ENCODE data around the gene NSMF. TPM values are rescaled to one million over a fixed set of nuclear protein-coding genes. Genes with fewer than 3 reads are reported as not detected.

The NSMF gene
- total and polyA plus RNA-seq, 5 experiments from 2014 or later = 7.7 to 19.3 (median 14.7) TPM

GRCh38 chr9:137427454-137428310, 31.5 kb downstream of the NSMF start:
- Mint-ChIP-seq H3K4me3 (no peak overlapping the region), H3K27me3 (no peaks in the 10 kb centered on the region), H3K4me1 (peaks cover 0 to 7% (median 6%) of the 10 kb centered on the region in 4 donors), H3K36me3 (no peaks in the 10 kb centered on the region), H3K9me3 (no peaks in the 10 kb centered on the region), H3K27ac (no peak overlapping the region)
- no peak for ATAC-seq
- POLR2A ChIA-PET = interaction anchor here (0.5 to 1.2 kb wide), 2 partner anchors 125 to 165 kb away, joined by 3 to 4 read pairs; partner anchors contain the start of gene NRARP
- DNase-seq = no peak

- Mint-ChIP-seq H3K27ac (no peak overlapping the region), H3K27me3 (no peaks in the 10 kb centered on the region), H3K4me3 (peak overlapping the region in 2 of 10 donors; percentile 22 to 45), H3K36me3 (no peaks in the 10 kb centered on the region), H3K9me3 (no peaks in the 10 kb centered on the region), H3K4me1 (peaks cover 0 to 17% (median 10%) of the 10 kb centered on the region in 4 donors)
- ATAC-seq (no peak), DNase-seq (peak in 1 of 10 donors; percentile 57)
- POLR2A ChIA-PET = no interaction called here
Measured at GRCh38 chr9:137426018-137426681, 33.0 kb downstream of the NSMF start.

- peak; percentile 3 to 69 for ATAC-seq
Measured at GRCh38 chr9:137423514-137424291, 35.4 kb downstream of the NSMF start.

DNA sequence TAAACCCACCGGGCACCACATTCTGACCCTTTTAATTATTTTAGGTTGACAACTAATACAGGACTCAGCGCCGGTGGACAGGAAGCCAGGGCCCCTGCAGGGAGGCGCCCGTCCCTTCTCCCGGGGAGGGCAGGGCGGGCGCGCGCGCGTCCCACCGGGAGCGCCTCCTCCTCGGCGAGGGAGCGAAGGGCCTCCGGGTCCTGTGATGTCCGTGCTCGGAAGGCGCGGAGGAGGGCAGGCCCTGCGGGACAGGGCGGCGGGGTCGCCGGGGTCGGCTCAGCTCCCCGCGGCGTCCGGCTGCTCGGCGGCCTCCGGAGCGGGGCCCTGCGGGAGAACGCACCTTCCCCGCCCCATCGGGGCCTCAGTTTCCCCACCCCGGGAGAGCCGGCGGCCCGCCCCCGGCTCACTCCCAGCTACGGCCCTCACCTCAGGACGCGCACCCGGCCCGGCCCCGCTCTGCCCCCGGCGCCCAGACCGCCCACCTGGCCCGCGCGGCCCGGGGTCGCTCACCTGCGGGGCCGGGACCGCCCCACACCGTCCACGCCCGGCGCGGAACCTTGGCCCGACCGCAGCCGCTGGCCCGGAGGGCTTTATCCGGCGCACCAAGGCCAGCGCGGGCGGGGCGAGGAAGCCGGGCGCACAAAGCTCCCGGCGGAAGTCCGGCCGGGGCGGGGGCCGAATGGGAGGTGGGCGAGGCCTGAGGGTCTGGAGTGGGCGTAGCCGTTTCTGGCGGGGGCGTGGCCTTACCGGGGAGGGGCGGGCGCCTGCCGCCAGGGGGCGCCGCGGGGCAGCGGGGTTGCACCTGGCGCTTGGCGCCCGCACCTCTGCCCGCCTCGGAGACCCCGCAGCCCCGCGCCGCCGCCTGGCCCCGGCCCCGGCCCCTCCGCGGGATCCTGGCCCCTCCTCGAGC, 36.3 kb downstream of the NSMF start, which contains the start of the genes EXD3 and NOXA1:
EXD3 (minus strand) TSS at position 559 of the 910 bp plus-strand sequence. CDS start 27,805 bp downstream, outside the sequence.
NOXA1 (plus strand) TSS at position 790 of the 910 bp plus-strand sequence. CDS start 137 bp downstream, outside the sequence.
- ATAC-seq (peak; percentile 83 to 89), DNase-seq (peak; percentile 85 to 98 (median 93))
- no peaks in the 10 kb centered on the region for H3K27me3 Mint-ChIP-seq
- no peaks in the 10 kb centered on the region for H3K9me3 Mint-ChIP-seq
- POLR2A ChIA-PET = interaction anchor here (0.6 to 2.5 kb wide), 19 partner anchors 10 to 186 kb away, joined by 3 to 26 read pairs (median 4); partner anchors contain the start of genes MRPL41, NELFB, NRARP and NSMF
- H3K4me3 Mint-ChIP-seq = peak within 1 kb of the TSS; percentile 70 to 91 (median 82)
- no peaks in the 10 kb centered on the region for H3K36me3 Mint-ChIP-seq
- H3K27ac Mint-ChIP-seq = peak within 1 kb of the TSS; percentile 48 to 87 (median 76)
- H3K4me1 Mint-ChIP-seq = peaks cover 0 to 20% (median 11%) of the 10 kb centered on the region in 4 donors

More at GRCh38 chr9:137423514-137424291, 35.4 kb downstream of the NSMF start:
- DNase-seq = peak in 1 of 10 donors; percentile 63
- Mint-ChIP-seq H3K9me3 (no peaks in the 10 kb centered on the region), H3K4me3 (peak overlapping the region in 9 of 10 donors; percentile 63 to 80 (median 77)), H3K36me3 (no peaks in the 10 kb centered on the region), H3K27me3 (no peaks in the 10 kb centered on the region), H3K4me1 (peaks cover 0 to 20% (median 11%) of the 10 kb centered on the region in 4 donors), H3K27ac (peak overlapping the region in 2 of 10 donors; percentile 47 to 78)
- POLR2A ChIA-PET = interaction anchor here (0.6 to 2.5 kb wide), 16 partner anchors 12 to 187 kb away, joined by 3 to 26 read pairs (median 4); partner anchors contain the start of genes MRPL41, NRARP, NSMF and TUBB4B

- DNase-seq = peak in 1 of 10 donors; percentile 41
- POLR2A ChIA-PET = interaction anchor here (0.7 to 2.5 kb wide), 10 partner anchors 9 to 182 kb away, joined by 3 to 26 read pairs (median 6); partner anchors contain the start of genes NRARP, NSMF and TUBB4B
Measured at GRCh38 chr9:137421838-137422603, 37.1 kb downstream of the NSMF start.

DNA sequence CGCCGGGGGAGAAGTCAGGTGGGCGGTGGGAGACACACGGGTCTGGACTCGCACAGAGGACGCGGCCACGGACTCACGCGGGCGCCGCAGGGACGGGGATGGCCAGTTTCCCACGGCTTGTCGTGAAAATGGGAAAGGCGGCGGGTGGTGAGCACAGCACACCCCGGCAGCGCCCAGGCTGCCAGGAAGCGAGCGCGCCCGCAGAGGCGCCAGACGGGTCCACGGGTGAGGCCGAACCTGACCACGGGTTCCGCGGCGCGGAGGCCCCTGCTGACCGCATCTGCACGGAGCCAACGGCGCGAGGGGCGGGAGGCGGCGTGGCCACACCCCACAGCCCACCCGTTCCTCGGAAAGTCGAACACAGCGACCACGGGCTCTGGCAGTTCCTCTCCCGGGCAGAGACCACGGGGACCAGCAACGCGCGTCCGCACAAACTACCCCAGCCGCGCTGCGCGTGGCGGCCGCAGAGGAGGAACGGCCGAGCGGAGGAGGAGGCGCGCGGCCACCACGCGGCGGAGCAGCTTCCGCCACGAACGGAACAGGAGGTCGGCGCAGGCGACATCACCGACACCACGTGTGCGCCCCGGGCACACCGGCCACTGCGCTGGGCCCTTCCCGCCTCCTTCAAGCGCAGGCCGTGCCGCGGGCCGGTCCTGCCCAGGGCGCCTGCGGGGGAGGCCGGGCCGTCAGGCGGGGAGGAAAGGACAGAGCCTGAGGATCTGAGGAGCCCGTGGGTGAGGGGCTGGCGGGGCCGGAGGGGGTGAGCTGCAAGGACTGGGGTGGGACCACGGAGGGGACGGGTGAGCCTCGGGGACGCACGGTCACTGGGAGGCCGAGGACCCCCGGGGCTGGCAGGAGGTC, 41.7 kb downstream of the NSMF start:
- H3K9me3 Mint-ChIP-seq = no peaks in the 10 kb centered on the region
- peaks cover 0 to 32% (median 10%) of the 10 kb centered on the region in 4 donors for H3K4me1 Mint-ChIP-seq
- ATAC-seq (peak; percentile 39 to 69), DNase-seq (peak in 1 of 10 donors; percentile 60)
- H3K36me3 Mint-ChIP-seq = no peaks in the 10 kb centered on the region
- peak overlapping the region in 2 of 10 donors; percentile 79 to 81 for H3K27ac Mint-ChIP-seq
- POLR2A ChIA-PET = no interaction called here
- H3K4me3 Mint-ChIP-seq = peak overlapping the region in 9 of 10 donors; percentile 30 to 75 (median 60)
- H3K27me3 Mint-ChIP-seq = no peaks in the 10 kb centered on the region

More at GRCh38 chr9:137421838-137422603, 37.1 kb downstream of the NSMF start:
- H3K27ac Mint-ChIP-seq = peak overlapping the region in 9 of 10 donors; percentile 48 to 84 (median 69)
- H3K9me3 Mint-ChIP-seq = no peaks in the 10 kb centered on the region
- no peaks in the 10 kb centered on the region for H3K27me3 Mint-ChIP-seq
- no peaks in the 10 kb centered on the region for H3K36me3 Mint-ChIP-seq
- peak overlapping the region; percentile 70 to 91 (median 82) for H3K4me3 Mint-ChIP-seq
- H3K4me1 Mint-ChIP-seq = peaks cover 0 to 20% (median 11%) of the 10 kb centered on the region in 4 donors
- no peak for ATAC-seq

DNA sequence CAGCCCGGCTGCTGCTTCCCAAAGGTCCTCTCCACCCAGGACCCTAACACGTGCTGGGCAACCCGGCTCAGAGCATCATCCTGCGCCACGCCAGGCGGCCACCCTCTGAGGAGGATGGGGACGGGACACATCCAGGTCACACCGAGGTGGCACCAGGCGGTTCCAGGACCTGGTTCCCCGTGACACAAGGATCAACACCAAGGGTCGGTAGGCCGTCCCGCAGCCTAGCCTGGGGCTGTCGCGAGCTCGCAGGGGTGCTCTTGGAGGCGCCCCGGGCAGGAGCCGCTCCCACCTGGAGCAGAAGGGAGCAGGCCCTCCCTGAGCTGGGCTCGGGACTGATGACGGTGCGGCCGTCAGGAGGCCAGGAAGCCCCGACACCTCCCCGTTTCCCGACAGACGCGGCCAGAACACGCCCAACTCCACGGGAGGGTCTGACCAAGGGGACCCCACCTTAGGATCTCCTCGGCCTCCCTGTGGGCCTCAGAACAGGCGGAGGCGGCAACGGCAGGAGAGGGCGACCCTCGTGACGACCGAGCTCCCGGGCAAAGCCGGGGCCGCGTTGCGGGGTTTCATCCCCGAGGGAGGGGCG, 42.5 kb downstream of the NSMF start:
- POLR2A ChIA-PET = no interaction called here
- DNase-seq = peak in 1 of 10 donors; percentile 50
- H3K27ac Mint-ChIP-seq = no peak overlapping the region
- peak overlapping the region in 3 of 10 donors; percentile 45 to 67 (median 60) for H3K4me3 Mint-ChIP-seq
- peaks cover 0 to 27% (median 9%) of the 10 kb centered on the region in 4 donors for H3K4me1 Mint-ChIP-seq
- no peaks in the 10 kb centered on the region for H3K36me3 Mint-ChIP-seq
- ATAC-seq = no peak
- H3K27me3 Mint-ChIP-seq = no peaks in the 10 kb centered on the region
- H3K9me3 Mint-ChIP-seq = no peaks in the 10 kb centered on the region

- peak overlapping the region in 1 of 10 donors; percentile 16 for H3K4me3 Mint-ChIP-seq
- ATAC-seq = no peak
Measured at GRCh38 chr9:137416006-137416562, 43.0 kb downstream of the NSMF start.

GRCh38 chr9:137415451-137415850, 43.7 kb downstream of the NSMF start:
- H3K4me1 Mint-ChIP-seq = peaks cover 0 to 24% (median 10%) of the 10 kb centered on the region in 4 donors
- ATAC-seq (no peak), DNase-seq (peak in 1 of 10 donors; percentile 60)
- H3K36me3 Mint-ChIP-seq = no peaks in the 10 kb centered on the region
- POLR2A ChIA-PET = no interaction called here
- H3K9me3 Mint-ChIP-seq = no peaks in the 10 kb centered on the region
- no peak overlapping the region for H3K4me3 Mint-ChIP-seq
- no peak overlapping the region for H3K27ac Mint-ChIP-seq
- H3K27me3 Mint-ChIP-seq = no peaks in the 10 kb centered on the region

More at GRCh38 chr9:137416006-137416562, 43.0 kb downstream of the NSMF start:
- Mint-ChIP-seq H3K27ac (no peak overlapping the region), H3K27me3 (no peaks in the 10 kb centered on the region), H3K4me1 (peaks cover 0 to 24% (median 10%) of the 10 kb centered on the region in 4 donors), H3K9me3 (no peaks in the 10 kb centered on the region), H3K36me3 (no peaks in the 10 kb centered on the region)
- POLR2A ChIA-PET = no interaction called here
- peak in 1 of 10 donors; percentile 50 for DNase-seq

All from naive thymus-derived CD8-positive, alpha-beta T cell (primary cell).